Endothelial cell (in vitro differentiated cells): ENCODE data around the gene CHD1L. TPM values are rescaled to one million over a fixed set of nuclear protein-coding genes. Genes with fewer than 3 reads are reported as not detected.

ENCODE experiments used
- DNase-seq: peaks from one replicate; pipeline ENCODE4 v3.0.0; 2021; ENCODE audit warnings: low spot score
- H3K27ac Mint-ChIP-seq: one replicate; pipeline ENCODE4 v1.8.0; 2021; ENCODE audit warnings: mixed read lengths, inconsistent platforms; ENCODE audit not compliant: unreplicated experiment
- H3K27me3 Mint-ChIP-seq: one replicate; pipeline ENCODE4 v1.8.0; 2021; ENCODE audit warnings: mild to moderate bottlenecking, moderate library complexity, mixed read lengths, inconsistent platforms; ENCODE audit not compliant: unreplicated experiment
- H3K36me3 Mint-ChIP-seq: one replicate; pipeline ENCODE4 v1.8.0; 2021; ENCODE audit warnings: mild to moderate bottlenecking, low read depth, mixed read lengths, inconsistent platforms; ENCODE audit not compliant: unreplicated experiment
- H3K4me1 Mint-ChIP-seq: one replicate; pipeline ENCODE4 v1.8.0; 2021; ENCODE audit warnings: mild to moderate bottlenecking, mixed read lengths, inconsistent platforms; ENCODE audit not compliant: unreplicated experiment
- H3K4me3 Mint-ChIP-seq: one replicate; pipeline ENCODE4 v1.8.0; 2021; ENCODE audit warnings: mild to moderate bottlenecking, mixed read lengths, inconsistent platforms; ENCODE audit not compliant: unreplicated experiment
- H3K9me3 Mint-ChIP-seq: one replicate; pipeline ENCODE4 v1.8.0; 2021; ENCODE audit warnings: mixed read lengths, inconsistent platforms; ENCODE audit not compliant: unreplicated experiment
- CTCF ChIP-seq: fragments of 200-600 bp; sonication (generic); IDR thresholded peaks from one replicate; pipeline ENCODE4 v1.5.0; 2021; ENCODE audit warnings: antibody characterized with exemption; ENCODE audit not compliant: unreplicated experiment
- total RNA-seq: library from RNA; stranded (reverse); fragmentation: NEBNext Ultra II Directional; extraction: Animal tissue kit (Norgen Biotek cat#: 25700); gene quantifications from one replicate; pipeline ENCODE4 v1.2.1, GENCODE V29; 2021; ENCODE audit not compliant: unreplicated experiment

CHD1L gene
- total RNA-seq, 1 donor from 2014 or later, result 88.2 TPM

- Mint-ChIP-seq H3K27me3 (peaks cover 5% of the 10 kb centered on the region), H3K4me3 (peak overlapping the region; percentile 48), H3K4me1 (peaks cover 48% of the 10 kb centered on the region), H3K27ac (no peak overlapping the region), H3K36me3 (peaks cover 3% of the 10 kb centered on the region), H3K9me3 (no peaks in the 10 kb centered on the region)
- no peak for DNase-seq
- TF ChIP-seq CTCF, result no peak
These were observed 2.6 kb downstream of the CHD1L start for GRCh38 chr1:147245129-147245528.

GRCh38 chr1:147245586-147246021 lies 3.1 kb downstream of the CHD1L start:
- no peak for TF ChIP-seq CTCF
- H3K27ac Mint-ChIP-seq, result no peak overlapping the region
- peaks cover 3% of the 10 kb centered on the region for H3K36me3 Mint-ChIP-seq
- H3K4me3 Mint-ChIP-seq, result no peak overlapping the region
- no peak for DNase-seq
- H3K4me1 Mint-ChIP-seq, result peaks cover 51% of the 10 kb centered on the region
- H3K27me3 Mint-ChIP-seq, result peaks cover 5% of the 10 kb centered on the region
- no peaks in the 10 kb centered on the region for H3K9me3 Mint-ChIP-seq

GRCh38 chr1:147246044-147246690 lies 3.7 kb downstream of the CHD1L start:
- Mint-ChIP-seq H3K27me3 (peaks cover 5% of the 10 kb centered on the region), H3K4me1 (peaks cover 49% of the 10 kb centered on the region), H3K27ac (no peak overlapping the region), H3K9me3 (no peaks in the 10 kb centered on the region), H3K36me3 (peaks cover 3% of the 10 kb centered on the region), H3K4me3 (no peak overlapping the region)
- DNase-seq, result no peak
- no peak for TF ChIP-seq CTCF

- TF ChIP-seq CTCF, result no peak
- peaks cover 3% of the 10 kb centered on the region for H3K36me3 Mint-ChIP-seq
- H3K4me3 Mint-ChIP-seq, result no peak overlapping the region
- peaks cover 1% of the 10 kb centered on the region for H3K27me3 Mint-ChIP-seq
- H3K27ac Mint-ChIP-seq, result peak overlapping the region; percentile 32
- H3K9me3 Mint-ChIP-seq, result no peaks in the 10 kb centered on the region
- H3K4me1 Mint-ChIP-seq, result peaks cover 43% of the 10 kb centered on the region
- DNase-seq, result no peak
These were observed 4.6 kb downstream of the CHD1L start for GRCh38 chr1:147246910-147247655.

GRCh38 chr1:147247656-147248238 lies 5.3 kb downstream of the CHD1L start:
- Mint-ChIP-seq H3K4me1 (peaks cover 43% of the 10 kb centered on the region), H3K36me3 (peaks cover 6% of the 10 kb centered on the region), H3K4me3 (peak overlapping the region; percentile 10), H3K27me3 (peaks cover 1% of the 10 kb centered on the region), H3K9me3 (no peaks in the 10 kb centered on the region), H3K27ac (peak overlapping the region; percentile 23)
- DNase-seq, result no peak
- TF ChIP-seq CTCF, result no peak
